ENCODE measurements around the gene NTNG2. TPM values are rescaled to one million over a fixed set of nuclear protein-coding genes. Genes with fewer than 3 reads are reported as not detected.

NTNG2 gene
- total RNA-seq, 1 experiment from 2014 or later: 6.0 TPM

GRCh38 chr9:132163457-132163875 is 1.6 kb downstream of the NTNG2 start:
- TF ChIP-seq EZH2 (IDR thresholded peaks at IDR 0.05; ENCODE audit: low read length, unreplicated experiment) (no peak), EZH2phosphoT487 (IDR thresholded peaks at IDR 0.05; ENCODE audit: borderline replicate concordance, low read length) (no peak), CTCF (conservative IDR thresholded peaks at IDR 0.05; ENCODE audit: low read depth, low read length) (no peak)
- ChIA-PET POLR2A (ENCODE audit: unreplicated experiment) (no interaction called here), CTCF (interaction anchor here (0.6 kb wide), 1 partner anchor 76 kb away, joined by 3 read pairs; no protein-coding TSS in a partner anchor)
- H3K27ac ChIP-seq (ENCODE audit: low read length): no peak overlapping the region
- no peaks in the 10 kb centered on the region for H3K9me3 ChIP-seq (ENCODE audit: low read length)
- H4K20me1 ChIP-seq (ENCODE audit: low read length): no peaks in the 10 kb centered on the region
- no TSS peak for BruUV-seq (replicated peaks)
- peak overlapping the region; percentile 67 for H3K4me3 ChIP-seq (ENCODE audit: low read length)
- H3K36me3 ChIP-seq (ENCODE audit: low read depth, low read length): no peaks in the 10 kb centered on the region
- intact Hi-C loops (cut with micrococcal nuclease): loop anchor here (5.0 to 10.0 kb wide), 2 partner anchors 89 to 176 kb away; partner anchors contain the start of gene MED27
- peaks cover 41% of the 10 kb centered on the region for H3K27me3 ChIP-seq (ENCODE audit: low read length)
- H3K4me1 ChIP-seq (ENCODE audit: insufficient read depth, low read length): no peaks in the 10 kb centered on the region
- peak overlapping the region; percentile 82 for H3K4me2 ChIP-seq (ENCODE audit: low read length)
- DNase-seq (no peak), ATAC-seq (no peak)
- H3K9me2 ChIP-seq (replicated peaks; ENCODE audit: low read length): no peaks in the 10 kb centered on the region
- no peak overlapping the region for H3K9ac ChIP-seq (ENCODE audit: low read length)
- H3F3A ChIP-seq (ENCODE audit: low read length, unreplicated experiment): no peaks in the 10 kb centered on the region
- 0 out of 2 replicates have a peak overlapping the region, but pooled peaks have one; percentile 9 for H2AFZ ChIP-seq (ENCODE audit: low read length)
- no peaks in the 10 kb centered on the region for H3K79me2 ChIP-seq (ENCODE audit: low read length)

- Histone ChIP-seq H3K79me2 (ENCODE audit: low read length) (no peaks in the 10 kb centered on the region), H4K20me1 (ENCODE audit: low read length) (no peaks in the 10 kb centered on the region), H3K4me2 (ENCODE audit: low read length) (peak overlapping the region; percentile 82), H3K36me3 (ENCODE audit: low read depth, low read length) (no peaks in the 10 kb centered on the region), H3K9me3 (ENCODE audit: low read length) (no peaks in the 10 kb centered on the region), H3K9ac (ENCODE audit: low read length) (no peak overlapping the region), H3K9me2 (replicated peaks; ENCODE audit: low read length) (no peaks in the 10 kb centered on the region), H3F3A (ENCODE audit: low read length, unreplicated experiment) (no peaks in the 10 kb centered on the region), H3K4me1 (ENCODE audit: insufficient read depth, low read length) (no peaks in the 10 kb centered on the region), H3K27ac (ENCODE audit: low read length) (no peak overlapping the region), H3K4me3 (ENCODE audit: low read length) (peak overlapping the region; percentile 67), H2AFZ (ENCODE audit: low read length) (0 out of 2 replicates have a peak overlapping the region, but pooled peaks have one; percentile 9), H3K27me3 (ENCODE audit: low read length) (peaks cover 41% of the 10 kb centered on the region)
- ATAC-seq (no peak), DNase-seq (no peak)
- CTCF ChIA-PET: no interaction called here
- TF ChIP-seq CTCF (conservative IDR thresholded peaks at IDR 0.05; ENCODE audit: low read depth, low read length) (no peak), EZH2 (IDR thresholded peaks at IDR 0.05; ENCODE audit: low read length, unreplicated experiment) (peak; percentile 90), EZH2phosphoT487 (IDR thresholded peaks at IDR 0.05; ENCODE audit: borderline replicate concordance, low read length) (no peak)
- no TSS peak for BruUV-seq (replicated peaks)
- POLR2A ChIA-PET (ENCODE audit: unreplicated experiment): no interaction called here
- intact Hi-C loops (cut with micrococcal nuclease): loop anchor here (5.0 to 10.0 kb wide), 2 partner anchors 89 to 177 kb away; partner anchors contain the start of gene MED27
Observed at GRCh38 chr9:132163876-132164603, 2.2 kb downstream of the NTNG2 start.
